OCI-LY7 (cell line): Measurements from ENCODE around the gene DIP2C. TPM values are rescaled to one million over a fixed set of nuclear protein-coding genes. Genes with fewer than 3 reads are reported as not detected.

Experiments used
- BruUV-seq: library from RNA; stranded (reverse); fragments of 400-500 nt; replicated peaks from 2 replicates; lab custom pipeline; 2021; lab: Mats Ljungman, UMichigan
- CTCF ChIA-PET: fragments of 300-600 bp; sonication (Branson Sonifier 250); formaldehyde crosslinking; loops from one replicate; lab custom pipeline; 2022; ENCODE audit warnings: antibody characterized with exemption; ENCODE audit not compliant: unreplicated experiment; lab: Charles Lee
- POLR2A ChIA-PET: fragments of 300-600 bp; sonication (Branson Sonifier 250); formaldehyde crosslinking; loops from one replicate; lab custom pipeline; 2022; ENCODE audit warnings: antibody characterized with exemption; lab: Charles Lee
- DNase-seq: peaks from one replicate; pipeline ENCODE4 v3.0.0-alpha.2; 2015; ENCODE audit warnings: low spot score
- H2AFZ ChIP-seq: fragments of 200-600 bp; sonication (generic), shearing (Covaris generic); 2 replicates; pipeline ENCODE4 v1.6.1; 2014; ENCODE audit warnings: mild to moderate bottlenecking, antibody characterized with exemption, low read length, moderate library complexity
- H3K27ac ChIP-seq: fragments of 200-600 bp; sonication (generic); 2 replicates; pipeline ENCODE4 v1.5.1; 2014; ENCODE audit warnings: mixed run types, low read depth, mild to moderate bottlenecking, moderate library complexity, low read length, inconsistent platforms; ENCODE audit not compliant: poor library complexity, severe bottlenecking
- H3K36me3 ChIP-seq: fragments of 200-600 bp; sonication (generic); 2 replicates; pipeline ENCODE4 v1.6.1; 2014; ENCODE audit warnings: mild to moderate bottlenecking, antibody characterized with exemption, low read length, moderate library complexity, mixed read lengths; ENCODE audit not compliant: insufficient read depth
- H3K4me1 ChIP-seq: fragments of 200-600 bp; sonication (generic); 2 replicates; pipeline ENCODE4 v1.5.1; 2014; ENCODE audit warnings: mild to moderate bottlenecking, low read length; ENCODE audit not compliant: insufficient read depth, poor library complexity, severe bottlenecking
- H3K4me2 ChIP-seq: fragments of 200-600 bp; sonication (generic); 2 replicates; pipeline ENCODE4 v1.6.1; 2014; ENCODE audit warnings: mild to moderate bottlenecking, low read length
- H3K4me3 ChIP-seq: fragments of 200-600 bp; sonication (generic); 2 replicates; pipeline ENCODE4 v1.5.1; 2014; ENCODE audit warnings: mild to moderate bottlenecking, low read depth, low read length; ENCODE audit not compliant: poor library complexity, severe bottlenecking
- H3K79me2 ChIP-seq: fragments of 200-600 bp; sonication (generic); 2 replicates; pipeline ENCODE4 v1.6.1; 2016; ENCODE audit warnings: low read depth, mild to moderate bottlenecking, low read length, moderate library complexity, mixed read lengths; ENCODE audit not compliant: insufficient read depth
- H3K9me2 ChIP-seq: fragments of 200-600 bp; sonication (generic); 2 replicates; pipeline ENCODE4 v1.6.1; 2016; ENCODE audit warnings: mild to moderate bottlenecking, low read length, mixed read lengths; ENCODE audit not compliant: insufficient read depth
- H3K9me3 ChIP-seq: fragments of 200-600 bp; sonication (generic); 2 replicates; pipeline ENCODE4 v1.6.1; 2014; ENCODE audit warnings: mild to moderate bottlenecking, mixed run types, low read length, mixed read lengths
- H4K20me1 ChIP-seq: fragments of 200-600 bp; sonication (generic); 2 replicates; pipeline ENCODE4 v1.6.1; 2014; ENCODE audit warnings: mild to moderate bottlenecking, antibody characterized with exemption, low read length, moderate library complexity, mixed read lengths; ENCODE audit not compliant: insufficient read depth
- CTCF ChIP-seq: fragments of 200-600 bp; sonication (generic); conservative IDR thresholded peaks from 2 replicates; pipeline ENCODE4 v1.5.1; 2014; ENCODE audit warnings: mild to moderate bottlenecking, antibody characterized with exemption, low read length, moderate library complexity, mixed read lengths
- EZH2phosphoT487 ChIP-seq: fragments of 200-600 bp; sonication (generic); IDR thresholded peaks from 2 replicates; pipeline ENCODE4 v1.6.1; 2018; ENCODE audit warnings: low read depth, borderline replicate concordance, mild to moderate bottlenecking, mixed run types, antibody characterized with exemption, low read length, moderate library complexity, mixed read lengths
- intact Hi-C: fragments of 100-400 bp; cut with micrococcal nuclease; formaldehyde crosslinking; loops from one replicate; pipeline ENCODE4 v1.10.0; 2022; ENCODE audit not compliant: unreplicated experiment
- total RNA-seq, 2 experiments: library from RNA; depleted of rRNA in 1 of 2; stranded (reverse); fragments of >200 nt in 1 of 2; shearing (Covaris generic) in 1 of 2; gene quantifications; 2 replicates each; pipeline ENCODE4 v1.2.3, GENCODE V29; 2014 to 2022

The DIP2C gene
- total RNA-seq, 2 experiments from 2014 or later: 10.9 to 29.5 TPM

- ChIA-PET POLR2A (no interaction called here), CTCF (no interaction called here)
- BruUV-seq: no TSS peak
- no peaks in the 10 kb centered on the region for H4K20me1 ChIP-seq
- no peaks in the 10 kb centered on the region for H3K9me3 ChIP-seq
- TF ChIP-seq EZH2phosphoT487 (no peak), CTCF (no peak)
- H3K79me2 ChIP-seq: no peaks in the 10 kb centered on the region
- no peak overlapping the region for H3K4me3 ChIP-seq
- H3K36me3 ChIP-seq: peaks cover 92% of the 10 kb centered on the region
- no peaks in the 10 kb centered on the region for H3K4me1 ChIP-seq
- no peaks in the 10 kb centered on the region for H3K9me2 ChIP-seq
- no peak overlapping the region for H3K4me2 ChIP-seq
- no peak overlapping the region for H3K27ac ChIP-seq
- DNase-seq: no peak
- H2AFZ ChIP-seq: no peak overlapping the region
- intact Hi-C loops: no loop called here
Measured at GRCh38 chr10:472241-472910, 217.1 kb downstream of the DIP2C start.

- intact Hi-C loops: no loop called here
- TF ChIP-seq CTCF: 0 out of 2 replicates have a peak, but pooled peaks have one; percentile 23
- no peak for TF ChIP-seq EZH2phosphoT487
- POLR2A ChIA-PET: no interaction called here
- CTCF ChIA-PET: no interaction called here
- no peaks in the 10 kb centered on the region for H3K79me2 ChIP-seq
- H4K20me1 ChIP-seq: no peaks in the 10 kb centered on the region
- no peaks in the 10 kb centered on the region for H3K9me2 ChIP-seq
- DNase-seq: no peak
- no peak overlapping the region for H2AFZ ChIP-seq
- H3K27ac ChIP-seq: no peak overlapping the region
- peaks cover 76% of the 10 kb centered on the region for H3K36me3 ChIP-seq
- H3K4me1 ChIP-seq: no peaks in the 10 kb centered on the region
- BruUV-seq: no TSS peak
- no peak overlapping the region for H3K4me3 ChIP-seq
- H3K9me3 ChIP-seq: no peaks in the 10 kb centered on the region
- H3K4me2 ChIP-seq: no peak overlapping the region
Measured at GRCh38 chr10:470339-471003, 219.0 kb downstream of the DIP2C start.

- Histone ChIP-seq H3K4me3 (no peak overlapping the region), H3K36me3 (peaks cover 71% of the 10 kb centered on the region), H3K27ac (no peak overlapping the region), H3K9me3 (no peaks in the 10 kb centered on the region), H2AFZ (no peak overlapping the region), H4K20me1 (no peaks in the 10 kb centered on the region), H3K4me1 (no peaks in the 10 kb centered on the region), H3K79me2 (no peaks in the 10 kb centered on the region), H3K4me2 (no peak overlapping the region), H3K9me2 (no peaks in the 10 kb centered on the region)
- intact Hi-C loops: no loop called here
- TF ChIP-seq CTCF (no peak), EZH2phosphoT487 (no peak)
- ChIA-PET POLR2A (no interaction called here), CTCF (no interaction called here)
- no peak for DNase-seq
- no TSS peak for BruUV-seq
Measured at GRCh38 chr10:469947-470338, 219.5 kb downstream of the DIP2C start.
